DMS53 treated with DMSO at 0.1 percent for 48 hours (cell line): Measurements from ENCODE around the gene GLIS1.

Experiments
- DNase-seq: peaks from one replicate; lab custom pipeline; 2025; ENCODE audit not compliant: unreplicated experiment; lab: John Stamatoyannopoulos, UW

Gene GLIS1

GRCh38 chr1:53500204-53501064 lies 238.5 kb downstream of the GLIS1 start:
- DNase-seq, result no peak

GRCh38 chr1:53499257-53500203 lies 239.4 kb downstream of the GLIS1 start:
- DNase-seq, result no peak

DNA sequence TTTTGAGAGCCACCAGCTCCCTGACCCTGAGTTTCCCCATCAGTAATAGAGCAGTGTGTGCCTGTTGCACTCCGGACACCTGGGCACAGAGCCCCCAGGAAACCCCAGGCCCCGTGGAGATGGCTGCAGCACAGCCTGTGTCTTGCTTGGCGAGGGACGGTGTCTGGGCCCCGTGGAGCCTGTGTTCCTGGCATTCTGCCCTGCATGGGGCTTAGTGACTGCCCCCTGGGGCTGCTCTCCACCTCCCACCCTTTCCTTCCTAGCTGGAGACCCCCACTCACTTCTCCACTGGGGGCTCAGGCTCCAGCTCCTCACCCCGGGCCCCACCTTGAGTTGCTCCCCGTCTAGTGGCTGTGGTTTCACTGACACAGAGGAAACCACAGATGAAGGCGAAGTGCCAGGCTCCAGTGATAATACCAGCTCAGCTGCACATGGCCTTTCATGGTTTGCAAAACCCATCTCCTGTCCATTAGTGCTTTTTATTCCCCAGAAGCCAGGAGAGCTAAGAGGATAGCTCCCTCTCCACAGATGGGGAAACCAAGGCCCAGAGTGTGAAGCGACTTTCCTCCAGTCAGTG lies 240.3 kb downstream of the GLIS1 start:
- DNase-seq, result no peak

DNA sequence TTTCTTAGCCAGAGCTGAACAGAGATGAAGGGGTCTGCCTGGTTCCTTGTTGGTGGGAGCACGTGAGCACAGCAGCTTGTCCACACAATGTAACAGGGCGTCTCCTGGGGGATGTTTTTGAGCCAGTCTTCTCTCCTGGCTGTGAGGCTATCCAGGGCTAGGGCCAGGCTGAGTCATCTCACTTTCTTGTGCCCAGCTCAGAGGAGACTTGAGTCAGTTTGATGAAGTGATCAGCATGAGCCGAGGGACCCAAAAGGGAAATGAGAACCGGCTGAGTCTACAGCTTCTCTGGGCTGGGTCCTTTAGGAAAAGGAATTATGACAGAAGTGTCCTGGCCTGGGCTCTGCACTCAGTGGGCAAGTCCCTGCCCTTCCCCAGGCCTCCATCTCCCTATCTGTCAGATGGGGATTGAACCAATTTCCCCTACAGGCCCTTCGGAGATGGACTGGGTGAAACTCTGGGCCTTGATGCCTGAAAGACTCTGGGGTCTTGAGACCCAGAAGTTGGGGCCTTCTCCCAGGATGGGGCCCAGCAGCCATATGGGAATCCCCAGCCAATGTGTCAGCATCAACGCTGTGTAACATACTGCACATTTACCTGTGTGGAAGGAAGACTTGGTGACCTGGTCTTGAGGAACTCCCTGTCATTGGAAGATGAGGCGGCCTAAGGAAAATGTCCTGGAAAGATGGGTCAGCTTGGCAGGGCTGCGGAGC lies 243.2 kb downstream of the GLIS1 start:
- DNase-seq, result no peak

DNA sequence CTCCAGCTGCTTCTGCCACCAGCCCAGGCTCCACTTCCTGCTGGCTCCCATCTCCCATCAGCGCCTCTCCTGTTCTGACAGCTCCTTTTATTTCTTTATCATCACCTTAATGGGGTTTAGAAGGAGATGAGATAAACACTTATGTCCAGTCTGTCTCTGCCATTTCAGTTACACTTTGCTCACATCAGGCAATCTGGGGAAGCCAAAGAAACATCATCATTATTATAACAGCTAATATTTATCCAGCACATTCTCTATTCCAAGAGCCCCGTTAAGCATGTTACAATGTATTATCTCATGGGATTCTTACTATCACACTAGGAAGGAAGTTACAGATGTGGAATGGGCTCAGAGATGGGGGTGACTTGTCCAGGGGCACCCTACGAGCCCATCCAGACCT lies 248.6 kb downstream of the GLIS1 start:
- no peak for DNase-seq

DNA sequence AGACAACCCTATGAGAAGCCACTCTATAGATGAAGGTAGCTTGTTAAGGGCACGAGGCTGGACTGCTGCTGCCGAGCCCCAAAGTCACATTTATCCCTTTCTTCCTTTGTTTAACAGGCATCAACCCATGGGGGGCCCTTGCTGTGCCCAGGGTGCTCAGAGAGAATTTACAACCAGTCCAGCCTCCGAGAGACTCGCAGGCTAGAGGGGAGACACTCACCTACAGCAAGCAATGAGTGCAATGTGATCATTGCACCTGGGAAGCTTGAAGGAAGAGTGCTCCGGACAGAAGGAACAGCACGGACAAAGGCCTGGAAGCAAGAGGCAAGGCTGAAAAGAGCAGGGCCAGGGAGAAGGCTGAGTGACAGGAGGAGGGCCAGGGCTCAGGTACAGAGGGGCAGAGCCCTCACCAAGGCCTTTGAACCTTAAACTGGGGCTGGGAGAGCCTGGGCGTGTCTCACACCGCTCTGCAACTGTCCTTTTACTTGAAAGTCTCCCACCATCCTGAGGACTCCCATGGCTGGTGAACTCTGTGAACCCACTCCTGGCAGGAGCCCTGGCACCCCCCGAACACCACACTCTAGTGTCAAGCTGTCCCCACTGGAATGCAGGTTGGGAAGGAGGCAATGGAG lies 252.5 kb downstream of the GLIS1 start:
- no peak for DNase-seq

DNA sequence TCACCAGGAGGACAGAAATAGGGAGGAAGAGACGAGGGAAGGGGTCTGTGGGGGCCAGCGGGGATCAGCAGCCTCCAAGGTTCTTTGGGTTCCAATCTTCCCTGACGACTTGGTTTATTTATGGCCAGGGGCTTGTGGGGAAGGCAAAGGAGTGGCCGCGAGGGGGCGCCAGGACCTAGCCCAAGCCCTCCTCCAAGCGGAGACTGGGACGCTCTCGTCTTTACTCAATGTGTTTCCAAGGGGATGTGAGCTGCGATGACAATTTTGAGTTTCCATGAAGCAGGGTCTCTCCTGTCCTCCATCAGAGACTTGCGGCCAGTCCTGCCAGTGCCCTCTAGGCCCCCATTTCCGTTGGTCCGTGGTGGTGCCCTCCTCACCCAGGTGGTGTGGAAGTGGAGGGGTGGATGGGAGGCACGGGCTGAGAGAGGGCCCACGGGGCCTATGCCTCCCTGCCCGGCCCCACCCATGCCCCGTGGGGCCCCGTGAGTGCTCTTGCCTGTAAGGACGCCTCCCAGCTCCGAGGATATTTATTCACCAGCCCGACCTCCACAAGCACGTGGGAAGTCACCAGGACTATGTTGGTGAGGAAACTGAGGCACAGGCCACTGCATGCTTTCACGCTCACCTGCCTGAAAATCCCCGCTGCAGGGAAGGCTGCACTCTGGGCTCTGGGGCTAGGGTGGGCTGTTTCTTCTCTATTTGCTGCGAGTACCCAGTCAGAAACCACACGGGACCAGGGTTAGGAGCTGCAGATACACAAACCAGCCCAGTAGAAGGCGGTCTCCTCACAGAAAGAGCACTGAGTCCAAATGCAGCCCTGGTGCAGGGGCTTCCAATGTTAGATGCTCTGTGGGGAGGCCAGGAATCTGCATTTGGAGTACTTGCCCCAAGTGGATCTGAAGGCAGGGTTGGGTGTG lies 253.2 kb downstream of the GLIS1 start:
- DNase-seq, result peak; percentile 87

- DNase-seq, result no peak
Measured at GRCh38 chr1:53484705-53485477, 254.1 kb downstream of the GLIS1 start.

DNA sequence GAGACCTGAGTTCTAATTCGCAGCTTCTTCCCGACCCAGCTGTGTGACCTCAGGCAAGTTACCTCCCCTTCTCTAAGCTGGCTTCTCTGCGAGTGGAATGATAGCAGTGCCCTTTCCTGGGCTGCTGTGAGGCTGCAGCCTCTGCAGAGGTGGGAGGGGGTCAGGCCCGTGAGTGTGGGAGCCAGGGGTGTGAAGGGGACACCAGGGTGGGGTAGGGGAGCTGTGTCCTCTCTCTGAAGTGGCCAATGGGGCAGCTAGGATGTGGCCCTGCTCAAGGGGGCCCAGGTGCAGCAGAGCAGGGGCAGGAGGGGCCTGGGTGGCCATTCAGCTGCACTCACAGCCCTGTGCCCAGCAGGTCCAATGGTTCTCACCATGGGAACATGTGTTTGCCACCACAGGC lies 255.3 kb downstream of the GLIS1 start:
- no peak for DNase-seq

DNA sequence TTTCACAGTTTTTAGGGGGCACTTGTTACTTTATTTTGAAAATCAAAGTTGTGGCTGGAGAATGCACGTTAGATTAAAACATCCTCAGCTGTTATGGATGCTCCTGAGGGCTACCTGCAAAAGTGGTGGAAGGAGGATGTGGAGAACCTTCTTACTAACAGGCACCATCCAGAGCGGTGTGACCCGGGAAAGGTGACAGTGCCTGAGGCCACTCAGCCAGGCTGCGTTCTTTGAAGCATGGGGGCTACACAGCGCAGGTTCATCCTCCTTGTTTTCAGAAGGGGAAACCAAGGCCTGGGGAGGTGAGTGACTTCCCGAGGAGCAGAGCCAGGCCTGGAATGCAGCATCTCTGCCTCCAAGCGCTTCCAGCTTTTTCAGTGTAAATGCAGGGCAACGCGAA lies 255.8 kb downstream of the GLIS1 start:
- no peak for DNase-seq

DNA sequence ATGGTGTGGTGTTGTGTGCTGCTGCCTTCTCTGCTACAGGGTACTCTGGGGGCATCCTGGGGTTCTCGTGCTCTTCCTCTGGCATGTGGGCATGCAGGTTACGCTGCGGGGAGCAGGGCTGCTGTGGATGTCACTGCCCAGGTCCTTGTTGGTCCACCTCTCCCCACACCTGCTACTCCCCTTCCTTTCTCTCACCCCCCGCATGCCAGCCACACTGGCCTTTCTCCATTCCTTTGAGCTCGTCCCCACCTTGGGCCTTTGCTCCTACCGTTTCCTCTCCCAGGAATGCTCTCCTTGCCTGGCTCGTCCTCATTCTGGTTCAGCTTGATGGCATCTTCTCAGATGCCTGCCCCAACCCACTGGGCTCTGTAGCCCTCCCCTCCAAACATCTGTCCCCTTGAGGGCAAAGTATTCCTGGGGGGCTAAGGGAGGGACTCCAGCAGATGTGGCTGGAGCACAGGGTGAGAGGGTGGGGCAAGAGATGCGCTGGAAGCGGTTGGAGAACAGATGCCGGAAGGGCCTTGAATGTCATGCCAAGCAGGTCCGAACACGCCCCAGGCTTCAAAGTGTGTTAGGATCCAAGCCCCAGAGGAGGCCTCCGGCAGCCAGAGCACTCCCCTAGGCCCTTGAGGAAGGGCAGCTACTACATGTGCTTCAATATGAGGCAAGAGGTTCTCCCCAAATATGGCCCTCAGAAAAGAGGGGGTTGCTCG lies 256.4 kb downstream of the GLIS1 start:
- no peak for DNase-seq

- no peak for DNase-seq
Measured at GRCh38 chr1:53481456-53481855, 257.5 kb downstream of the GLIS1 start.

DNA sequence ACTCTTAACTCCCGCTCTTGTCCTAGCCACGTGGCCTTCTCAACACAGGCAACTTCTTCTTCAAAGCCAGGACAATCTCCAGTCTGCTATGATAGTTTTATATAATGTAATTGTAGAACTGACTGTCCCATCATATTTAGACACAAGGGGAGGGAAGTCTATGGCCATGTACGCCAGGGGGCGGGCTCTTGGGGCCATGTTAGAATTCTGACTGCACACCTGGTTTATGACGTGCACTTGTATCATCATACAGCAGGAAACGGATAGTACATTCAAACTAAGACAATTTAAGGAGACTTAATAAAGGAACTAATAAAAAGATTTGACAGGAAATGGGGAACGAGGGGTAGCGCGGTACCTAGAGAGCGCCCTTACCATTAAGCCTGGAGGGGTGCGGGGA lies 258.3 kb downstream of the GLIS1 start:
- no peak for DNase-seq

- DNase-seq, result no peak
Measured at GRCh38 chr1:53478502-53478818, 260.5 kb downstream of the GLIS1 start.

DNA sequence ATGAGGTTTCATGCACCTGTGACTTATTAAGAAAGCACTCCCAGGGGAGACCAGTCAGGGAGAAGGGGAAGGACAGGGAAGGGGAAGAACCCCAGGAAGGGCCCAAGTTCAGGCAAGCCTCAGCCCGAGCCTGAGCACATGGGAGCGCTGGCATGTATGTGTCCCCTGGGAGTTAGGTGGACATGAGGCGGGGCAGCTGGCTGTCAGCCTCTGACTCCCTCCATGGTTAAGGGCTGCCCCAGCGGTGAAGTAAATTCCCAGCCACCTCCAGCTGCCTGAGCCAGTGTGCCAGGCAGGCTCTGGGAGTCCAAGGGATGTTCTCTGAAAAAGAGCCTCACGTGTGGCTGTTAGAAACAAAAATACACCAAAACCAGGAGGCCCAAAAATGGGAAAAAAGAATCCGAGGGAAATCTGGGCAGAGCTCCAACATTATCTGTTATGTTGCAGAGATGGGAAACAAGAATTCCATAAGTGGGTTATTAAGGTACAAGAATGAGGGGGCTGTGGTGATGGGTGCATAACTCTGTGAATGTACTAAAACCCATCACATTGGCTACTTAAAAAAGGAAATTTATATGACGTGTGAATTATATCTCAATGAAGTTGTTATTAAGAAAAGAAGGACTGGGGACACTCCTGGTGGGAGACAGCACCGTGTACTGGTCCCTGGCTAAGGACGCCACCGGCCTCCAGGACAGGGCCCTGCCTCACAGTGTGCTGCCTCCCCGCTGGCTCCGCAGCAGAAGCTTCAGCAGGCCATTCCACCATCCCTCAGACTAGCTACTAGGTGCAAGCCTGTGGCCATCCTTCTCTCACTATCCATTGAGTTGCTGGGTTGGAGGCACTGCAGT lies 261.1 kb downstream of the GLIS1 start:
- DNase-seq, result no peak

DNA sequence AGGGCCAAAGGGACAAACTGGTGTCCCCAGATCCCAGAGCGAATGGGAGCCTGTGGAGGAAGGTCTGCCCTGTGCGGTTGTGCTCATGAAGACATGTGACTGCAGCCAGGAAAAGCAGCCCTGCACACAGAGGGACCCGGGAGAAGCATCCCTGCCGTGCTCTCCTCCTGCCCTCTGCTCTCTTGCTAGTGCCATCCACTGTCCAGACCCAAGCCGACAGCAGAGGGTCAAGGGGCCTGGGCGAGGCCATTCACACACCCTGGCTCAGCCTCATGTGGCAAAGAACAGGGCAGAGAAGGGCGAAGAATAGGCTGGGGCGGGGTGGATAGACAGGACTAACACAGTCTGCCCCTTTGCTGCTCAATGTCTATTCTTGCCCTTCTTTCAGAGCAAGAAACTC lies 262.4 kb downstream of the GLIS1 start:
- DNase-seq, result no peak

- no peak for DNase-seq
Measured at GRCh38 chr1:53475664-53476063, 263.3 kb downstream of the GLIS1 start.
